Measurements from ENCODE around the gene MIGA2. TPM values are rescaled to one million over a fixed set of nuclear protein-coding genes. Genes with fewer than 3 reads are reported as not detected.

Gene MIGA2
- total and polyA plus RNA-seq, 2 of the 8 experiments (the other 6 are each of a cell fraction or from before 2014, with no cell fraction given), result 24.6 to 39.0 TPM

DNA sequence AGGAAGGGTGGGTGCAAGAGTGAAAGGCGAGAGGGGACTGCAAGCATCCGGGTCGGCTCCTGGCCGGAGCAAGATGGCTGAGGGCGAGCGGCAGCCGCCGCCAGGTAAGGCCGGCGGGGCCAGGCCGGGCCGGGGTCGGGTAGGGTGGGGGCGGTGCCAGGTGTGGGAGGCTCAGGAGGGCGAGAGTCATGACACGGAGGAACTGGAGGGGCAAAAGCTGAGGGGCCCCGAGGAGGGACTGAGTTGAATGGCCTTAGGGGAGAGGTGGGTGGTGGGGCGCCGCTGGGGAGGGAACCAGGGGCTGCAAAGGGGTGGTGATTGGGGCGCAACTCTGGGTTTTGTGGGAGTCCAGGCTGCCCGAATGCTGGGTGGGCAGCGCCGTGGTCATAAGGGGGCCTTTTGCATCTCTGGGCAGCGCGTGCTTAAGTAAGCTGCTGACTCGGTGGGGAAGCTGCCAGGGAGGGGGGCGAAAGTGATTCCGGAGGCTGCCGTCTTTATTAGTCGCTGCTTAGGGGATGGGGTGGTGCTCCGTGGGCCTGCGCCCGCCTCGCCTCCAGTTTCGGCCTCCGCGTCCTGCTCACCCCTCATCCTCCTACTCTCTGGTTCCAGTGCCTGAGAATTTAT, 75.2 kb downstream of the MIGA2 start (continued):
- TF ChIP-seq CHD1 (IDR thresholded peaks at IDR 0.05; ENCODE audit: low read depth, low read length) (no peak), BRCA1 (IDR thresholded peaks at IDR 0.05; ENCODE audit: low read depth, low read length) (no peak), RNF2 (IDR thresholded peaks at IDR 0.05; ENCODE audit: borderline replicate concordance, low read depth, low read length, missing control alignments, poor library complexity, severe bottlenecking) (no peak), EP300 (IDR thresholded peaks at IDR 0.05; ENCODE audit: borderline replicate concordance in 1 of 2, low read depth in 2 of 2, low read length in 2 of 2) (no peak), TEAD4 (IDR thresholded peaks at IDR 0.05; ENCODE audit: low read depth, low read length) (no peak), MAX (IDR thresholded peaks at IDR 0.05) (0 out of 2 replicates have a peak, but pooled peaks have one; percentile 29), TAF1 (IDR thresholded peaks at IDR 0.05; ENCODE audit: low read depth, low read length) (peak; percentile 9), CTBP2 (IDR thresholded peaks at IDR 0.05; ENCODE audit: borderline replicate concordance, insufficient read depth, insufficient read length, low read length) (no peak), ASH2L (IDR thresholded peaks at IDR 0.05; ENCODE audit: low read length) (peak; percentile 83), RFX5 (IDR thresholded peaks at IDR 0.05; ENCODE audit: borderline replicate concordance, low read depth, low read length) (no peak), PHF8 (conservative IDR thresholded peaks at IDR 0.05; ENCODE audit: low read depth, low read length) (peak; percentile 71), POLR2A (IDR thresholded peaks at IDR 0.05; ENCODE audit: control extremely low read depth in 1 of 2, low read depth in 2 of 2, low read length in 2 of 2) (peak in 1 of 2 experiments; percentile 70; a peak in 1 of 3 replicates), TCF12 (IDR thresholded peaks at IDR 0.05; ENCODE audit: low read depth, low read length) (no peak)

All from H1 (cell line).